A549 (cell line): ENCODE data around the gene DNM3. TPM values are rescaled to one million over a fixed set of nuclear protein-coding genes. Genes with fewer than 3 reads are reported as not detected.
A peak's percentile ranks its signal among the peaks of the same experiment; 100 is the strongest.

Experiments used
- ATAC-seq, 2 experiments: fragments of 200-7000 bp in 1 of 2; fragments of >200 bp in 1 of 2; cut with Nextera tagmentation in 1 of 2; cut with Tn5 transposase in 1 of 2; 3 replicates each; pipeline versions ENCODE4 v1.8.0 to v1.9.1; 2018 to 2020; ENCODE audit warnings: mild to moderate bottlenecking in 1 of 2, moderate library complexity in 1 of 2
- CTCF ChIA-PET: fragments of 300-600 bp; sonication (Branson Sonifier 250); formaldehyde crosslinking; extraction: SDS; loops from one replicate; lab custom pipeline; 2021; ENCODE audit warnings: antibody characterized with exemption, inconsistent platforms; lab: Yijun Ruan, JAX
- POLR2A ChIA-PET: fragments of 350-600 bp; formaldehyde crosslinking; extraction: SDS; loops from one replicate; lab custom pipeline; 2021; ENCODE audit warnings: antibody characterized with exemption, inconsistent platforms; lab: Yijun Ruan, JAX
- DNase-seq, 2 experiments: peaks; one replicate each; pipeline versions ENCODE4 v3.0.0 to v3.0.0-alpha.2; 2011 to 2016; ENCODE audit warnings: low read depth in 1 of 2, low spot score in 1 of 2
- FAIRE-seq: peaks from 2 replicates; lab custom pipeline; 2011; peaks lifted over from hg19 to GRCh38; lab: Jason Lieb, UNC
- H3K27ac ChIP-seq, 2 experiments: fragments of >200 bp; sonication (Bioruptor Twin); formaldehyde crosslinking; 3 replicates each; pipeline ENCODE4 v1.5.1; 2016 to 2017
- H3K4me1 ChIP-seq: fragments of >200 bp; sonication (Bioruptor Twin); formaldehyde crosslinking; 3 replicates; pipeline ENCODE4 v1.6.1; 2016
- H3K4me2 ChIP-seq: fragments of >200 bp; sonication (Bioruptor Twin); formaldehyde crosslinking; 3 replicates; pipeline ENCODE4 v1.6.1; 2016
- H3K4me3 ChIP-seq: fragments of >200 bp; sonication (Bioruptor Twin); formaldehyde crosslinking; 3 replicates; pipeline ENCODE4 v1.5.1; 2016
- H3K9me3 ChIP-seq: fragments of >200 bp; sonication (Bioruptor Twin); formaldehyde crosslinking; 3 replicates; pipeline ENCODE4 v1.6.1; 2016
- BHLHE40 ChIP-seq: IDR thresholded peaks from 2 replicates; pipeline ENCODE4 v1.6.1; 2012; ENCODE audit warnings: low read depth, low read length, inconsistent platforms
- CHD2 ChIP-seq: fragments of 150-350 bp; IDR thresholded peaks from 2 replicates; pipeline ENCODE4 v1.6.1; 2014; ENCODE audit warnings: low read length; ENCODE audit not compliant: partially characterized antibody
- CTCF ChIP-seq: fragments of >200 bp; sonication (Bioruptor Twin); formaldehyde crosslinking; IDR thresholded peaks from 3 replicates; pipeline ENCODE4 v1.5.1; 2016
- EHF ChIP-seq: fragments of 250-450 bp; sonication (Bioruptor Pico); IDR thresholded peaks from 2 replicates; pipeline ENCODE4 v1.5.0; 2020; ENCODE audit warnings: mild to moderate bottlenecking
- EHMT2 ChIP-seq: fragments of 200-600 bp; sonication (generic); IDR thresholded peaks from 2 replicates; pipeline ENCODE4 v1.6.1; 2016; ENCODE audit warnings: antibody characterized with exemption, low read depth, mild to moderate bottlenecking, moderate library complexity
- EP300 ChIP-seq, 2 experiments: fragments of >200 bp; sonication (Bioruptor Twin); formaldehyde crosslinking; IDR thresholded peaks; 2 replicates in 1 of 2; 3 replicates in 1 of 2; pipeline ENCODE4 v1.6.1; 2016 to 2017
- ESRRA ChIP-seq: fragments of 150-350 bp; IDR thresholded peaks from 2 replicates; pipeline ENCODE4 v1.6.1; 2014; ENCODE audit warnings: mild to moderate bottlenecking, low read length, borderline replicate concordance
- FOSL2 ChIP-seq, 2 experiments: fragments of 450-650 bp in 1 of 2; fragments of >200 bp in 1 of 2; sonication (Bioruptor Twin) in 1 of 2; formaldehyde crosslinking; IDR thresholded peaks; 2 replicates each; pipeline versions ENCODE4 v1.5.0 to v1.6.1; 2016 to 2020; ENCODE audit warnings: mild to moderate bottlenecking in 1 of 2, moderate library complexity in 1 of 2
- FOXS1 ChIP-seq: fragments of 250-450 bp; sonication (Bioruptor Pico); IDR thresholded peaks from 2 replicates; pipeline ENCODE4 v1.5.0; 2020; ENCODE audit warnings: mild to moderate bottlenecking, moderate library complexity
- HMGXB4 ChIP-seq: fragments of 250-450 bp; sonication (Bioruptor Pico); IDR thresholded peaks from 2 replicates; pipeline ENCODE4 v1.5.0; 2021; ENCODE audit warnings: mild to moderate bottlenecking, moderate library complexity, borderline replicate concordance
- JUN ChIP-seq, 2 experiments: fragments of >200 bp; sonication (Bioruptor Twin); formaldehyde crosslinking; IDR thresholded peaks; 2 replicates in 1 of 2; 3 replicates in 1 of 2; pipeline ENCODE4 v1.6.1; 2016 to 2017
- JUNB ChIP-seq: fragments of >200 bp; sonication (Bioruptor Twin); formaldehyde crosslinking; IDR thresholded peaks from 2 replicates; pipeline ENCODE4 v1.6.1; 2016
- KDM5A ChIP-seq: fragments of 200-600 bp; sonication (generic); IDR thresholded peaks from 2 replicates; pipeline ENCODE4 v1.6.1; 2016; ENCODE audit warnings: antibody characterized with exemption, mild to moderate bottlenecking
- MAZ ChIP-seq: fragments of 150-350 bp; IDR thresholded peaks from 2 replicates; pipeline ENCODE4 v1.6.1; 2014; ENCODE audit warnings: antibody characterized with exemption, low read depth, low read length, borderline replicate concordance
- NR3C1 ChIP-seq: fragments of >200 bp; sonication (Bioruptor Twin); formaldehyde crosslinking; IDR thresholded peaks from 3 replicates; pipeline ENCODE4 v1.6.1; 2017
- PBX3 ChIP-seq: IDR thresholded peaks from 2 replicates; pipeline ENCODE4 v1.6.1; 2012
- PHF8 ChIP-seq: fragments of 200-600 bp; sonication (generic); IDR thresholded peaks from 2 replicates; pipeline ENCODE4 v1.6.1; 2016; ENCODE audit warnings: low read depth, mild to moderate bottlenecking, antibody characterized with exemption, moderate library complexity, borderline replicate concordance
- POLR2A ChIP-seq: IDR thresholded peaks from 2 replicates; pipeline ENCODE4 v1.6.1; 2012; ENCODE audit warnings: mild to moderate bottlenecking, low read length
- RCOR1 ChIP-seq: fragments of 150-350 bp; IDR thresholded peaks from 2 replicates; pipeline ENCODE4 v1.6.1; 2014; ENCODE audit warnings: antibody characterized with exemption, low read length, low read depth
- SREBF2 ChIP-seq: fragments of 450-650 bp; IDR thresholded peaks from 2 replicates; pipeline ENCODE4 v1.6.1; 2014; ENCODE audit warnings: mild to moderate bottlenecking, moderate library complexity
- TP53 ChIP-seq: fragments of 250-450 bp; sonication (Bioruptor Pico); IDR thresholded peaks from 2 replicates; pipeline ENCODE4 v1.5.0; 2021; ENCODE audit warnings: mild to moderate bottlenecking, moderate library complexity
- ZNF302 ChIP-seq: fragments of 250-450 bp; sonication (Bioruptor Pico); IDR thresholded peaks from 2 replicates; pipeline ENCODE4 v1.9.0; 2021; ENCODE audit warnings: inconsistent platforms, mild to moderate bottlenecking, moderate library complexity
- WGBS: methylation state at CpG from one replicate; pipeline ENCODE4 v1.1.6; 2017; ENCODE audit errors: missing lambda C conversion rate; 5-methylcytosine and 5-hydroxymethylcytosine counted together
- polyA plus RNA-seq, 4 experiments: library from polyadenylated mRNA; depleted of rRNA in 3 of 4; stranded (reverse); fragments of >200 nt; fragmentation: RNase III in 1 of 4; extraction: RNeasy Plus Mini Kit Qiagen cat#74134 plus additional on column Dnase treatment in 1 of 4; gene quantifications; 2 replicates in 3 of 4; 3 replicates in 1 of 4; pipeline ENCODE4 v1.2.3, GENCODE V29; 2011 to 2017

The DNM3 gene
- polyA plus RNA-seq, 2 of the 4 experiments (the other 2 are of a cell fraction) = 0.57 to 1.5 TPM

- no peak for DNase-seq
- Histone ChIP-seq H3K9me3 (no peaks in the 10 kb centered on the region), H3K4me2 (no peak overlapping the region), H3K4me3 (no peak overlapping the region), H3K27ac (no peak overlapping the region), H3K4me1 (no peaks in the 10 kb centered on the region)
- POLR2A ChIA-PET = no interaction called here
- TF ChIP-seq JUN (IDR thresholded peaks at IDR 0.05) (no peak), NR3C1 (no peak), EHF (CRISPR knock-in tag) (no peak), SREBF2 (no peak), POLR2A (no peak), FOXS1 (CRISPR knock-in tag) (no peak), ZNF302 (CRISPR knock-in tag) (no peak)
- ATAC-seq = no peak
- FAIRE-seq = no peak
- CTCF ChIA-PET = interaction anchor here (1.0 to 15.5 kb wide), 3 partner anchors 10 to 175 kb away, joined by 5 to 393 read pairs (median 36); no protein-coding TSS in a partner anchor
- 32% methylated on average over 2 of the region's 2 CpGs for WGBS
Measured at GRCh38 chr1:171809834-171810233, 31.5 kb upstream of the DNM3 start.

- no peak for TF ChIP-seq RCOR1
- no peak for TF ChIP-seq KDM5A
- TF ChIP-seq TP53 (CRISPR knock-in tag) = no peak
- no peak for DNase-seq
- FAIRE-seq = no peak
- no peak overlapping the region for H3K4me2 ChIP-seq
- ChIA-PET POLR2A (no interaction called here), CTCF (interaction anchor here (0.7 to 15.5 kb wide), 4 partner anchors 11 to 721 kb away, joined by 3 to 393 read pairs (median 20); no protein-coding TSS in a partner anchor)
- H3K4me3 ChIP-seq = no peak overlapping the region
- no peak overlapping the region for H3K27ac ChIP-seq
- no peaks in the 10 kb centered on the region for H3K9me3 ChIP-seq
- no peak for ATAC-seq
- peaks cover 2% of the 10 kb centered on the region; the same call in 2 of the 3 replicates for H3K4me1 ChIP-seq
Measured at GRCh38 chr1:171811672-171812071, 29.6 kb upstream of the DNM3 start.

DNA sequence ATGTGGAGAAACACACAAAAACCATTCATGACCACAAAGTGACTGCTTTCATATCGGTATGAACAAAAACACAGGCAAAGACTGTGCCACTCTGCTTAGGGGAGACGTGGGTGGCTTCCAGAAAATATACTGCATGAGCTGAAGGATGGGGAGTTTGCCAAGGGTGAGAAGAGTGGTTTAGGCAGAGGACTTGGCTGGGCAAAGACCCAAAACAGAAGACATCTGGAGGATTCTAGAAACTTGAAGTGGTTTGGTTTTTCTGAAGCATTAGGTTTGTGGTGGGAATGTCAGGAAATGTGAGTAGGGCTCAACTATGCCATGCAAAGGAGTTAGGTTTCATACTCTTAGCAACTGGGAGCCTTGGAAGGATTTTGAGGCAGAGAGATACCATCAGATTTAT, 26.6 kb upstream of the DNM3 start:
- Histone ChIP-seq H3K4me2 (no peak overlapping the region), H3K27ac (no peak overlapping the region), H3K4me1 (peaks cover 21% of the 10 kb centered on the region), H3K4me3 (no peak overlapping the region), H3K9me3 (no peaks in the 10 kb centered on the region)
- FAIRE-seq (no peak), DNase-seq (no peak), ATAC-seq (no peak)
- POLR2A ChIA-PET = no interaction called here
- WGBS = 57% methylated on average over 2 of the region's 2 CpGs
- CTCF ChIA-PET = interaction anchor here (5.4 kb wide), 1 partner anchor 12 kb away, joined by 47 read pairs; no protein-coding TSS in a partner anchor
- TF ChIP-seq PHF8 (no peak), BHLHE40 (no peak), TP53 (CRISPR knock-in tag) (no peak), KDM5A (no peak), ESRRA (no peak), FOXS1 (CRISPR knock-in tag) (no peak), ZNF302 (CRISPR knock-in tag) (no peak), EHMT2 (no peak)

GRCh38 chr1:171816300-171816901, 24.9 kb upstream of the DNM3 start:
- 75% methylated on average over 3 of the region's 3 CpGs for WGBS
- ChIA-PET POLR2A (no interaction called here), CTCF (interaction anchor here (1.1 to 5.4 kb wide), 2 partner anchors 14 to 186 kb away, joined by 4 to 47 read pairs; no protein-coding TSS in a partner anchor)
- Histone ChIP-seq H3K4me2 (no peak overlapping the region), H3K9me3 (no peaks in the 10 kb centered on the region), H3K4me1 (peaks cover 21% of the 10 kb centered on the region), H3K27ac (peak overlapping the region; percentile 2 to 70; a peak in 2 of 6 replicates), H3K4me3 (no peak overlapping the region)
- DNase-seq = no peak
- TF ChIP-seq JUNB (no peak), EHF (CRISPR knock-in tag) (no peak), HMGXB4 (CRISPR knock-in tag) (no peak), CHD2 (no peak), FOSL2 (IDR thresholded peaks at IDR 0.05) (no peak), FOSL2 (CRISPR knock-in tag; IDR thresholded peaks at IDR 0.05) (no peak), MAZ (no peak), CTCF (no peak), EP300 (IDR thresholded peaks at IDR 0.05) (no peak), PBX3 (no peak)
- ATAC-seq = no peak
- FAIRE-seq = no peak
